B cell (primary cell): ENCODE data around the gene ADCY10. TPM values are rescaled to one million over a fixed set of nuclear protein-coding genes. Genes with fewer than 3 reads are reported as not detected.
A peak's percentile ranks its signal among the peaks of the same experiment; 100 is the strongest.

Source experiments
- ATAC-seq: fragments of 200-7000 bp; cut with Tn5 transposase; one replicate; pipeline ENCODE4 v1.10.0; 2021; ENCODE audit warnings: low read depth, mild to moderate bottlenecking, moderate number of reproducible peaks, moderate library complexity
- CTCF ChIA-PET: fragments of 350-600 bp; sonication (Branson Sonifier 250); formaldehyde crosslinking; loops from one replicate; lab custom pipeline; 2021; ENCODE audit warnings: antibody characterized with exemption, inconsistent platforms; lab: Charles Lee
- POLR2A ChIA-PET: fragments of 350-600 bp; sonication (Branson Sonifier 250); formaldehyde crosslinking; loops from one replicate; lab custom pipeline; 2021; ENCODE audit warnings: antibody characterized with exemption; lab: Charles Lee
- DNase-seq: peaks from one replicate; pipeline ENCODE4 v3.0.0; 2013
- H2AFZ ChIP-seq: 2 replicates; pipeline ENCODE4 v1.6.1; 2012; ENCODE audit warnings: mild to moderate bottlenecking, low read depth, low read length; ENCODE audit not compliant: insufficient read depth, poor library complexity, severe bottlenecking
- H3K27ac ChIP-seq, 2 donors: 1 replicate in 1 of 2; 2 replicates in 1 of 2; pipeline ENCODE4 v1.5.1; 2012 to 2013; ENCODE audit warnings: low read length in 2 of 2, mild to moderate bottlenecking in 2 of 2, moderate library complexity in 1 of 2
- H3K27me3 ChIP-seq, 4 experiments: fragments of 200-600 bp in 1 of 4; sonication (generic) in 1 of 4; replicated peaks in 1 of 4; 1 replicate in 2 of 4; 2 replicates in 2 of 4; pipeline versions ENCODE4 v1.6.1 to v1.7.0; 2013 to 2016; ENCODE audit warnings: low read length in 3 of 4, mild to moderate bottlenecking in 2 of 4, mixed read lengths in 1 of 4, moderate library complexity in 1 of 4; ENCODE audit not compliant: insufficient read depth in 4 of 4, control insufficient read depth in 3 of 4; ENCODE audit errors: control extremely low read depth in 1 of 4
- H3K36me3 ChIP-seq, 2 experiments: replicated peaks in 1 of 2; 1 replicate in 1 of 2; 2 replicates in 1 of 2; pipeline versions ENCODE4 v1.6.1 to v1.7.1; 2013; ENCODE audit warnings: low read length in 1 of 2; ENCODE audit not compliant: insufficient read depth in 2 of 2, control insufficient read depth in 1 of 2; ENCODE audit errors: control extremely low read depth in 1 of 2, extremely low read depth in 1 of 2
- H3K4me1 ChIP-seq, 2 donors: fragments of 200-600 bp in 1 of 2; sonication (generic) in 1 of 2; 1 replicate in 1 of 2; 2 replicates in 1 of 2; pipeline versions ENCODE4 v1.5.1 to v1.6.1; 2013 to 2017; ENCODE audit warnings: low read length in 2 of 2; ENCODE audit not compliant: control insufficient read depth in 2 of 2, insufficient read depth in 2 of 2
- H3K4me2 ChIP-seq: replicated peaks from 2 replicates; pipeline ENCODE3; 2012; ENCODE audit warnings: mild to moderate bottlenecking, low read depth, low read length; ENCODE audit not compliant: poor library complexity, severe bottlenecking
- H3K4me3 ChIP-seq, 5 experiments: fragments of 200-600 bp in 1 of 5; sonication (generic) in 1 of 5; 1 replicate in 3 of 5; 2 replicates in 2 of 5; pipeline versions ENCODE4 v1.5.1 to v1.7.0; 2011 to 2016; ENCODE audit warnings: low read length in 4 of 5, mild to moderate bottlenecking in 4 of 5, low read depth in 2 of 5, control low read depth in 1 of 5, moderate library complexity in 1 of 5; ENCODE audit not compliant: insufficient read depth in 1 of 5; ENCODE audit errors: control extremely low read depth in 1 of 5, extremely low read depth in 1 of 5
- H3K79me2 ChIP-seq: fragments of 200-600 bp; sonication (generic); one replicate; pipeline ENCODE4 v1.6.0; 2016; ENCODE audit warnings: low read length; ENCODE audit not compliant: control insufficient read depth, insufficient read depth
- H3K9ac ChIP-seq: fragments of 200-600 bp; sonication (generic); 2 replicates; pipeline ENCODE4 v1.6.1; 2017; ENCODE audit warnings: mild to moderate bottlenecking, low read length, moderate library complexity
- H3K9me3 ChIP-seq, 3 donors: one replicate each; pipeline versions ENCODE4 v1.6.1 to v1.7.1; 2013; ENCODE audit warnings: low read length in 2 of 3; ENCODE audit not compliant: control insufficient read depth in 2 of 3, insufficient read depth in 1 of 3; ENCODE audit errors: control extremely low read depth in 1 of 3
- H4K20me1 ChIP-seq: 2 replicates; pipeline ENCODE4 v1.6.0; 2012; ENCODE audit warnings: mild to moderate bottlenecking, low read length; ENCODE audit not compliant: insufficient read depth, control insufficient read depth, poor library complexity, severe bottlenecking
- H3K27ac Mint-ChIP-seq: one replicate; pipeline ENCODE4 v1.8.0; 2021; ENCODE audit warnings: mixed read lengths
- H3K27me3 Mint-ChIP-seq: one replicate; pipeline ENCODE4 v1.8.0; 2021; ENCODE audit warnings: mixed read lengths
- H3K4me1 Mint-ChIP-seq: one replicate; pipeline ENCODE4 v1.8.0; 2021; ENCODE audit warnings: mixed read lengths
- H3K4me3 Mint-ChIP-seq: one replicate; pipeline ENCODE4 v1.8.0; 2021; ENCODE audit warnings: mixed read lengths
- H3K9me3 Mint-ChIP-seq: one replicate; pipeline ENCODE4 v1.8.0; 2022; ENCODE audit warnings: mixed read lengths; ENCODE audit not compliant: insufficient read depth
- CTCF ChIP-seq: fragments of 200-600 bp; IDR thresholded peaks from one replicate; pipeline ENCODE4 v1.8.0; 2022; ENCODE audit warnings: antibody characterized with exemption, mild to moderate bottlenecking
- EZH2 ChIP-seq: IDR thresholded peaks from 2 replicates; pipeline ENCODE4 v1.6.1; 2012; ENCODE audit warnings: borderline replicate concordance, low read depth, mild to moderate bottlenecking, moderate library complexity, low read length; ENCODE audit not compliant: insufficient read depth, poor library complexity, severe bottlenecking
- WGBS: methylation state at CpG from one replicate; pipeline ENCODE4 v1.1.5; 2013; ENCODE audit warnings: missing lambda C conversion rate; ENCODE audit not compliant: insufficient coverage; 5-methylcytosine and 5-hydroxymethylcytosine counted together
- intact Hi-C: fragments of 100-400 bp; cut with micrococcal nuclease; formaldehyde crosslinking; loops from one replicate; pipeline ENCODE4 v1.10.0; 2022
- polyA plus RNA-seq: library from polyadenylated mRNA; depleted of rRNA; stranded (reverse); fragments of >200 nt; gene quantifications from 2 replicates; pipeline ENCODE4 v1.2.3, GENCODE V29; 2012
- total RNA-seq, 2 donors: library from RNA; stranded (reverse); fragments of 120-200 nt in 1 of 2; gene quantifications; 1 replicate in 1 of 2; 2 replicates in 1 of 2; pipeline versions ENCODE4 v1.2.3 to v1.2.4, GENCODE V29; 2013 to 2022

The ADCY10 gene
- total and polyA plus RNA-seq, 2 donors (not counting 1 experiment from before 2014, with no cell fraction given), result 0.15 TPM; not detected in 1

- H3K9ac ChIP-seq, result no peak overlapping the region
- intact Hi-C loops, result no loop called here
- no peaks in the 10 kb centered on the region for H3K79me2 ChIP-seq
- CTCF ChIA-PET, result interaction anchor here (1.0 to 3.4 kb wide), 3 partner anchors 14 to 541 kb away, joined by 3 to 9 read pairs (median 3); no protein-coding TSS in a partner anchor
- no peaks in the 10 kb centered on the region for H3K9me3 ChIP-seq
- no peak overlapping the region for H3K4me3 ChIP-seq
- no peak overlapping the region for H3K4me3 Mint-ChIP-seq
- no peak for TF ChIP-seq EZH2
- no peak for TF ChIP-seq CTCF
- WGBS, result 0% methylated on average over 1 of the region's 4 CpGs
- H3K27me3 Mint-ChIP-seq, result peaks cover 3% of the 10 kb centered on the region
- peak overlapping the region; percentile 11 for H2AFZ ChIP-seq
- DNase-seq (peak; percentile 21), ATAC-seq (no peak)
- POLR2A ChIA-PET, result no interaction called here
- peaks cover 23% of the 10 kb centered on the region for H3K4me1 Mint-ChIP-seq
- H3K27ac Mint-ChIP-seq, result peak overlapping the region; percentile 60
- H3K4me2 ChIP-seq, result peak overlapping the region; percentile 30
- peaks cover 13 to 16% of the 10 kb centered on the region in 2 donors for H3K4me1 ChIP-seq
- H3K27ac ChIP-seq, result no peak overlapping the region
- H4K20me1 ChIP-seq, result no peaks in the 10 kb centered on the region
- no peaks in the 10 kb centered on the region for H3K27me3 ChIP-seq
- no peaks in the 10 kb centered on the region for H3K36me3 ChIP-seq
- H3K9me3 Mint-ChIP-seq, result no peaks in the 10 kb centered on the region
Measured at GRCh38 chr1:167805041-167805556, 108.8 kb downstream of the ADCY10 start.
